ENCODE data around the gene CCDC177.
"Not testable (repeated sequence)": the region's sequence is repeated elsewhere in the genome, so short reads cannot be mapped to it uniquely, and the experiment has no call there.

The CCDC177 gene

DNA sequence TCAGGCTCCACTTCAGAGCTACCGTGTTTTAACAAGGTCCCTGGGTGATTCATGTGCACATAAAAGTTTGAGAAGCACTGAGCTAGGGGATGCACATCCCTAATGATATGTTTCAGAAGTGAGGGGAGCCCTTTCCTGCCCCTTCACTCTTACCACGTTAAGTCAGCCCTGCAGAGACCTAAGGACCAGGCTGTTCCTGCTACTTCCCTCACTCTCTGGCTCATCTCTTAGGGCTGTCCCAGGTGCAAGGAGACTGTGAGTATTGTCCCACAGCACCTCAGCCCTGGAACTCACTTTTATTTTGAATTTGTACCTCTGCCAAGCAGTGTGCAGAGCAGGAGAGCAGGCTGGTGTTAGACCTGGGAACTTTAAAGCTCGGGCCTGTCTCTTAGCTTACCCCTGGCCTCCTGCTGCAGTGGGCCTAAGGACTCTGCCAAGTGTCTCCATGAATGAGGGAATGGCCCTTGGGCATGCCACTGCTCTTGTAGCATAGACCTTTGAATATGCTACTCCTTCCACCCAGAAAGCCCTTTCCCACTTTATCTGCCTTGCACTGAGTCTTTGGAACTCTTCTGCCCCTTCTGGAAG lies 25.7 kb upstream of the CCDC177 start:
- no peak for DNase-seq (ENCODE audit: low spot score)

DNA sequence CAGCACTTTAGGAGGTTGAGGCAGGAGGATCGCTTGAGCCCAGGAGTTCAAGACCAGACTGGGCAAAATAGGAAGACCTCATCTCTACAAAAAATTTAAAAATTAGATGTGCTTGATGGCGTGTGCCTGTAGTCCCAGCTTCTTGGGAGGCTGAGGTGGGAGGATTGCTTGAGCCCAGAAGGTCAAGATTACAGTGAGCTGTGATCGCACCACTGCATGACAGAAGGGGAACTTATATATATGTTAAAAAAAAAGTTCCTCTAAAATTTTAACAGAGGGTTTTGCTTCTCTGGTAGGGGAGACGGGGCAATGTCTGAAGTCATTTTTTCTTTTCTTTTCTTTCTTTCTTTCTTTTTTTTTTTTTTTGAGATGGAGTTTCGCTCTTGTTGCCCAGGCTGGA lies 24.8 kb upstream of the CCDC177 start:
- not testable (repeated sequence) for DNase-seq (ENCODE audit: low spot score)

DNA sequence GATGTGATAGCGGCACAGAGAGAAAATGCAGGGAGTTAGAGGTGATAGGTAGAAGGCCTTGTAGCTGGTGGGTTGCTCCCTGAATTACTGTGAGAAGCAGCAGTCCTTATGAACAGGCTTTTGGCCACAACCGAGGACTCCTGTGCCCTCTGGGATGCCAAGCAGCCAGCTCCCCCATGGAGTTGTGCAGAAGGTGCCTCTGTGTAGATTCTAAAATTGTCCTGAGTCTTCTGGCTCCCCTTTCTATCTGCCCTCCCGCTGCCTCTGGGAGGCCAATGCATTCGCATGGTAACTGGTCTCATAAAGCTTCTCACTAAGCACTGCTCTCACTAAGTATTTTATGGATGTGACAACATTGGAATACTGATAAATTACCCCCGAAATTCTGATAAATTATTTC lies 20.7 kb upstream of the CCDC177 start:
- no peak for DNase-seq (ENCODE audit: low spot score)

DNA sequence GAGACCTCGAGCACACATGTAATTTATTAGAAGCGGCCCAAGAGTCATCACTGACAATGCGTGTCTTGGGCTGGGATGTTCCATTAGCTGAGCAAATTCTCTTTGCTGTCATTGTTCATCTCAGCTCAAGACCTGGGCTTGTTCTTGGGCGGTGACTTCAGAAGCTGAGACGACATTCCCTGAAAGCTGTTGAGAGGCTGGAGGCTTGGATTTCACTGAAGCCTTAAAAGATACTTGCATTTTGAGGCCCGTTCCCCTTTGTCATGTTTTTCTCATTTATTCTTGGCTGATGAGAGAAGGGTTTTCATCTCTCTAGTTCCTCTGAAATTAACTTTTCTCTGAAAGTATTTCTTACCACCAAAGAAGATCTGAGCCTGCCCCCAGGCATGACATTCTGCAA lies 20.2 kb upstream of the CCDC177 start:
- DNase-seq (ENCODE audit: low spot score), result no peak

DNA sequence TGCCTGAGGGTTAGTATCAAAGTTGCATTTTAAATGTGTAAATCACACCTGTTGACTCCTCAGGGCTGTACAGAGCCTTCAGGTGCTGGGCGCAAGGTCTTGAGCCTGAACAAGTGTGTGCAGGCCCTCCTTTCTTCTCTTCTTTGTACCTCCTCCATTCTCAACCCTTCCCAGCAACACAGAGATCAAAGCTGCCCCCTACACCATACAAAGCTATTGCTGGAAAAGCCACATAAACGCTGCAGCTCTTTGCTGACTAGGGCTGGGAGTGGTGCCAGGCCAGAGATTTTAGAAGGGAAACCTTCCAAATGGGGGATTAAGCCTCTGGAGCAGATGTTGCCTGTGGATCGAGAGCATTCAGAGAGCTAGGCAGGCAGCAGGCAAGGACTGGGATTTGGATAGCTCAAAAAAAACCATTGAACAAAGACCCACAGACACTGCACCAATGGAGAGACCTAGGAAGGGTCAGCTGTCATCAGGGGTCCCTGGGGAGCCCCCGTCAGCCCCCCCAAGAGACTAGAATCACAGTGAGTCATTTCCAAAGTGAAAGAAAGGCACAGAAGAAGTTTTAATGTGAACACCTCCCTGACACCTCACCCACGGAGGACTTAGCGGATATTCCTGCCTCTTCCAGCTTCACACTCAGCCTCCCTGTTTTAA lies 18.5 kb upstream of the CCDC177 start:
- no peak for DNase-seq (ENCODE audit: low spot score)

DNA sequence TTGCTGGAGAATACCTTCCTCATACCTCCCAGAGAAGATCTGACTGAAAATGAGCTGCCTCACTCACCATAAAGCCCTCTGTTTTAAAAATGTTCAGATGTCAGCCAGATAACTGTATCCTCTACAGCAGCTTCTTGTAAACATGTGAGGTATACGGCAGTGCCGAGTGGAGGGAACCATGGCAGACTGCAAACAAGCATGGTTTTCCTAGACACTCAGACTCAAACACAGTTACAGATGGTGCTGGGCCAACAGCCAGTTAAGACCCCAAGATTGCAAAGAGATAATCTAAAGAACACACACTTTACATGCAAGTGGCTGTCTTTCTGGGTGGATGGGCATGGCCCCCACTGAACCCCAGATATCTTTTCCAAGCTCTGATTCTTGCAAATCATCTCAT lies 16.6 kb upstream of the CCDC177 start:
- no peak for DNase-seq (ENCODE audit: low spot score)

DNA sequence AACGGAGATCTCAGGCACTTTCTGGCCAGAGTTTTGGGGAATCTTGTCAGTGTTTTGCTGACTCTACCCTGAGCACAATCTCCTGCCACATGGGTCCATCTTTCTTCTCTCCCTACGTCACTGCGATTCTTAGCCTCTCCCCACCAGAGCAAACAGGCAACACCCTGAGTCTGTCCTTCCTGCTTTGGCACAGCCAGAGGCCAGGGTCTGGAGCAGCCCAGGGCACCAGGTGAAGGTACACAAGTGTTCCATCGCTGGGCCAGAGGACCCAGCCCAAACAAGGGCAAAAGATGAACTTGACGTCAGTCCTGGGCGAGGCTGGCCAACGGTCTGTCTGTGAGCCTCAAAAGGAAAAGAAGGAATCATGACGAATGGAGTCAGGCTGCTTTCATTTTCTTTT lies 12.7 kb upstream of the CCDC177 start:
- DNase-seq (ENCODE audit: low spot score), result no peak

DNA sequence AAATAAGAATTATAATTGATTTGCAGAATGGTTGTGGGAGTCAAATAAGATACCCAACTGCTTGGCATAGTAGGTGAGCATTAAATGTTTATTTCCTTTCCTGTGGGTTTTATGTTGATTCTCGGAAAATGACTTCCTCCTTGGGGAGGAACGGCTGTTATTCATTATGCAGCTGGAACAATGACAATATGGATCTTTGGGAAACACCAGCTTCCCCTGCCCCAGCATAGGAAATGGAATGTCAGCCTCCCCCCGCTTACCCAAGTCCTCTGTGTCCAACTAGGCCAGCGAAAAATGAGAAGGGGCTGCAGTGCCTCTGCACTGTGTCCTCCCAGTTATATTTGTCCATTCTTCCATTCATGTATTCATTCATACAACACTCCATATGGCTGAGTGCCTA lies 11.7 kb upstream of the CCDC177 start:
- no peak for DNase-seq (ENCODE audit: low spot score)

DNA sequence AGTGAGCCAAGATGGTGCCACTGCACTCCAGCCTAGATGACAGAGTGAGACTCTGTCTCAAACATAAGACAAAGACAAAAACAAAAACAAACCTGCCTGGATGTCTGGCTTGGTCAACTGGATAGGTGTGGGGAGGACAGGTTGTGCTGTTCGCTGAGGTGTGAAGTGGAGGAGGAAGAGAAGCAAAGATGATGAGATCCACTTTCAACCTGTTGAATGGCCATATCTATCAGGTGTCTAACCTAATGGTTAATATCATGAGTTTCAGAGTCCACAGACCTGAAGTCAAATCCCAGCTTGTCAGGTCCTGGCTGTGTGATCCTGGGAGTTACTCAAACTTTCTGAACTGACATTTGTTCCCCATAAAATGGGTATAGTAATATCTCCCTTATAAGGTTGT lies 9.7 kb upstream of the CCDC177 start:
- DNase-seq (ENCODE audit: low spot score), result no peak

DNA sequence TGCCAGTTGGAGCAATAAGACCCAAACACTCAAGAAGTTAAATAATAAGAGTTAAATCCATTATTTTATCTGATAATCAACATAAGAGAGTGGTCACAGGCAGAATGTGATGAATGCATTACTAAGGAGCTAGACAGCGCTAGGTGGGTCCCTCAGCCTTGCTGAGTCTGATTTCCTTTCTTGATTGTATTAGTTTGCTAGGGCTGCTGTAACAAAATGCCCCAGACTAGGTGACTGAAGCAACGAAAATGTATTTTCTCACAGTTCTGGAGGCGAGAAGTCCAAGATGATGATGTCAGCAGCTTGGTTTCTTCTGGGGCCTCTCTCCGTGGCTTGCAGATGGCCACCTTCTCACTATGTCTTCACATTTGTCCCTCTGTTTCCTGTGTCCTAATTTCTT lies 8.2 kb upstream of the CCDC177 start:
- no peak for DNase-seq (ENCODE audit: low spot score)

DNA sequence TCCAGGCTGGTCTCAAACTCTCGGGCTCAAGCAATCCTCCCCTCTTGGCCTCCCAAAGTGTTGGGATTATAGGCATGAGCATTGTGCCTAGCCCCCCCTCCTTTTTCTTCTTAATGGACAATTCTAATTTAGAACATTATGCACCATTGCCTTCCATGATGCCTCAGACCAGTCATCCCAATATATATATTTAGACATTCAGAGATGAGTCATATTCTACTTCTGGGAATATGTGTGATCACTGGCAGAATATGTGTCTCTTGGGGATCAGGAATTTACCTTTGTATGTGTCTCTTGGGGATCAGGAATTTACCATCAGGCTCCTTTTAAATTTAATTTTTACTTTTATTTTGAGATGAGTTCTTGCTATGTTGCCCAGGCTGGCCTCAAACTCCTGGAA lies 7.5 kb upstream of the CCDC177 start:
- no peak for DNase-seq (ENCODE audit: low spot score)

DNA sequence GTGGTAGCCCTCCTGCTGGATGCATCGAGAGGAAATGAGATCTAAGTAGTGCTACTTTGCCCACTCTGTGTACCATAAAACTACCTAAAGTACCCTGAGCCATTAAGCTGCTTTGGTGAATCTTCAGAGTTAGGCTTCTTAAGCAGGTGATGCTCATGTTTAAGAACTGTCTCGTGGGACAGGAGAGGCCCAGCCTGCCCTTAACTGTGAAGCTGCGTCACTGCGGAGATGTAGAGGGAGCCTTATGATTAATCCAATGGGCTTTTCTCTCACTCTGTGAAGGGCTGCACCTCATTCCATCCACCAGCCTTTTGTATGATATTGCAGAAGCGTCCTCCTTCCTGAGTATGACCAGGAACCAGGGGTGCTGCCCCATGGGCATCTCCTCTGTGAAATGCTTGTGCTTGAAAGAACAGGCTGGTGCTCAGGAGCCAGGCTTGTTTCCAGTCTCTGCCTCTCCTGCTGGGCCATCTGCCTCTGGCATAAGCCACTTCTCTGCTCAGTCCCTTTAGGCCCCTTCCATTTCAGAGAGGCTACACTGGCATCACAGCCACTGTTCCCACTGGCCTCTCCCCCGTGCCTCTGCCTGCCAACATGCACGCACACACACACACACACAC lies 6.8 kb upstream of the CCDC177 start:
- DNase-seq (ENCODE audit: low spot score), result no peak

DNA sequence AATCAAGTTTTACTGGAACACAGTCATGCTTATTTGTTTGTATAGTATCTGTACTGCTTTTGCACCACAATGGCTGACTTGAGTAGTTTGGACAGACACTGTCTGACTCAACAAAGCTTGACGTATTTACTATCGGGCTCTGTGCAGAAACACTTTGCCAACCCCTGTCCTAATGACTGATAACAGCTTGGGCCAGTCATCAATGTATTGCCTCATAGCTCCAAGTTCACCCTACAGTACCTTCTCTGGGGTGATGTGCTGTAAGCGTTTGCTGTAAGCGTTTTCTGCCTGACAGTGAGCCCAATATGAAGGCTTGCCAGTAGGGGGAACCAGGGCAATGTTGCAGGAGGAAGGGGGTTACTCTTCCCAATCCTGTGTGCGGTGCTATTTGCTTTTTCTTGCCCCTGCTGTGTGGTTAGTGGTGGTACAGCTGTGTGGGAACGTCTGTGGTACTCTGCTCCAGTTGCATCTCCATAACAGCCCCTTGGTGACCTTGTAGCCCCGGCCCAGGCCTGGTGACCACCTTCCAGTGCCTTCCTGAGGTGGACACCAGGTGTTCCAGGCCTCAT lies 5.4 kb upstream of the CCDC177 start:
- DNase-seq (ENCODE audit: low spot score), result no peak

DNA sequence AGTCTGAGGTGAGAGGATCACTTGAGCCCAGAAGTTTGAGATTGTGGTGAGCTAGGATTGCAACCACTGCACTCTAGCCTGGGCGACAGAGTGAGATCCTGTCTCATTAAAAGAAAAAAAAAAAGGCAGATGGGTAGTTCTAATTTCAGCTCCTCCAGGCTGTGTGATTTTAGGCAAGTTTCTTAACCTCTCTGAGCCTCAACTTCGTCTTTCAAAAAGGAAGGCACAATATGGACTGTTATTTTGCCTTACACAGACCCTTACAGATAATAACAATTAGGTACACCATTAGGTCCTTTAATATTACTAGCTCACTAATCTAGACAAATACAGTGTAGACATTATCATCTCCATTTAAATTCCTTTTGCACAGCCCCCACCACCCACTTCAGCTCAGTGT lies 4.8 kb upstream of the CCDC177 start:
- DNase-seq (ENCODE audit: low spot score), result no peak

DNA sequence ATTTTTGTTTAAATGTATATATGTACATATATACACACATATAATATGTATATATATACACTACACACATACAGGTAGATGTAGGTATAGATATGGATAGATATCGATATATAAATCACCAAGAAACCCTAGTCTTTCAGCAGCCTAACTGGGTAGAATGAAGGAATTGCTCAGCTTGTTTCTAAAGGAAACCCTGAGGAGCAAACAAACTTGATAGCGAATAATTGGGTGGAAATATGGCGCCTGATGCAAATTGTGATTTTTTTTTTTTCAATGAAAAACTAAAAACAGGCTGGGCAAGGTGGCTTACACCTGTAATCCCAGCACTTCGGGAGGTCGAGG lies 254 bp upstream of the CCDC177 start:
- DNase-seq (ENCODE audit: low spot score), result no peak

DNA sequence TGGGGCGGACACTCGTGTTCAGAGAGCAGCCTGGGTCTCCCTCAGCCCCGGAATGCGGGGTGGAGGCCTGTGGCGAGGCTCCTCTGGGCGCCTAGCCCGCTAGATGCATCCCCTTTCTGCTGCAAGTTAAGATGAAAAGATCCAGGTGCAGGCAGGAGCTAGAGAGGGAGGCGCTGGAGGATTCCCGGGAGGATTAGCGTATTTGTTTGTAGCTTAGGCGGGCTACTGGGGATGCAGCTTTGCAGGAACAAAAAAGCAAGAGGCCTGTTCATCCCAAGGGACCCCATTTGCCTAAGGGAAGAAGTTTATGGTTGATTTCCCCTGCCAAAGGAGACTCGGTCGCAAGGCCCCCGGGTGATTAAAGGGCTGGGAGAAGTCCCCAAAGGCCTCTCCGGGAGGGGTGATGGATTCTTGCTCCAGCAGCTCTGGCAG lies 824 bp downstream of the CCDC177 start:
- no peak for DNase-seq (ENCODE audit: low spot score)

DNA sequence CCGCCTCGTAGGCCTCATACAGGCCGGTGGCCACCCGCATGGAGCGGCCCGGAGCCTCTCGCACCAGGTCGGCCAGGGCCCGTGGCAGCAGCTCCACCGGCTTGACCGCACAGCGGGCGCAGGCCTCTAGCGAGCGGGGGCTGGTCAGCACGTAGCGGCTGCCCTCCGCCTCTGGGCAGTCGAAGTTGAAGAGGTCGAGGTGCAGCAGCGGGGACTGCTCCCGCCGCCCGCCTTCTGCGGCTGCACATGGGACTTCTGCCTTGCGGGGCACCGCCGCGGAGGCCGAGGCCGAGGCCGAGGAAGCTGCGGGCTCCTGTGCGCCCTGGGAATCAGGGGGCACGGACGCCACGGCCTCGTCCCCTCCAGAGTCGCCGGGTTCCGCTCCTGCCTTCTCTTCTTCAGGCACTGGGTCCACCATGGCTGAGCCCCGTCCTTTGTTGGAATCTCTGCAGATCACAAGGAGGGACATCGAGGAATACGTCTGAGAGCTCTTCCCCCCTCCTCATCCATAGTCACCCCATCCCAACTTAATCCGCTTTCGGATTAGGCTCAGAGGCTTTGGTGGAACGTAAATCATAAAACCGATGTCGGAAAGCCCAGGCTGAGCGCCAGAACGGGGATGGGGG lies 1.4 kb downstream of the CCDC177 start:
- DNase-seq (ENCODE audit: low spot score), result no peak

DNA sequence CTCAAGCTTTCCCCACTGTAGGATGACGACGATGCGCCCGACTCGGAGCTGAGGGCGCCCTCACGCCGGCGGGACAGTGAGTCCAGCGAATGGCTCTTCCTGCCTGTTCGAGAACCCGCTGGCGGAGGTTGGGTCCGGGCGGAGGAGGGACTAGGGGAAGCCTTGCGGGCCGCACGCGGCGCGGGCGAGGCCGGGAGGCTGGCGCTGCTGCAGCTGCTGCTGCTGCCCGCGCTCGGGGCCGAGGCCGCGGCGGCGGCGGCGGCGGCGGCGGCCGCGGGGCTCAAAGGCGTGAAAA lies 1.9 kb downstream of the CCDC177 start:
- DNase-seq (ENCODE audit: low spot score), result no peak

DNA sequence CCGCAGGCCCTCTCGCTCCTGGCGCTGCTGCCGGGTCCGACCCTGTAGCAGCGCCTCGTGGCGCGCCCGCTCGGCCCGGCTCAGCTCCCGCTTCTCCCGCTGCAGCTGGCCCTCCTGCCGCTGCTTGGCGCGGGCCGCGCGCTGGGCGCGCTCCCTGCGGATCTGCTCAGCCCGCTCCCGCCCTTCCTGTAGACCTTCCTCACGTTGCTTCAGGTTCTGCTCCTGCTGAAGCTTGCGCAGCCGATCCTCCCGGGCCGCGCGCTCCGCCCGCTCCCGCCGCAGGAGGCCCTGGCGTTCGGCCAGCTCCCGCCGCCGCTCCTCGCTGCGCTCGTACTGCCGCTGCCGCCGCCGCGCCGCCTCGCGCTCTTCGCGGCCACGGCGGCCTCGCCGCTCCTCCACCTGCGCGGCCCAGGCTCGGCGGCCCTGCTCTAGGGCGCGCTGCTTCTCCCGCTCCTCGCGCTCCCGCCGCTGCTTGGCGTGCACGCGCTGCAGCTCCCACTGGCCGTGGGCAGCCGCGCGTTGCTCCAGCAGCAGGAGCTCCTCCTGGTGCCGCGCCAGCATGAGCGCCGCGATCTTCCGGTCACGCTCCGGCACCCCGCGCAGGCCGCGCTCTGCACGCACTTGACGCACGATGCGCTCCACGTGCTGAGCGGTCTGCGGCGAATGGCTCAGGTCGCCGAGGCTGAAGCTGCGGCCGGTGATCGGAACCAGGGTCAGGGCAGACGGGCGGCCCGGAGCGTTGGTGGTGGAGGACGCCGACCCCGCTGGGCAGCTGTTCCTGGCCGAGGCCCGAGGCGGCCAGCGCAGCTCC lies 2.4 kb downstream of the CCDC177 start:
- no peak for DNase-seq (ENCODE audit: low spot score)

DNA sequence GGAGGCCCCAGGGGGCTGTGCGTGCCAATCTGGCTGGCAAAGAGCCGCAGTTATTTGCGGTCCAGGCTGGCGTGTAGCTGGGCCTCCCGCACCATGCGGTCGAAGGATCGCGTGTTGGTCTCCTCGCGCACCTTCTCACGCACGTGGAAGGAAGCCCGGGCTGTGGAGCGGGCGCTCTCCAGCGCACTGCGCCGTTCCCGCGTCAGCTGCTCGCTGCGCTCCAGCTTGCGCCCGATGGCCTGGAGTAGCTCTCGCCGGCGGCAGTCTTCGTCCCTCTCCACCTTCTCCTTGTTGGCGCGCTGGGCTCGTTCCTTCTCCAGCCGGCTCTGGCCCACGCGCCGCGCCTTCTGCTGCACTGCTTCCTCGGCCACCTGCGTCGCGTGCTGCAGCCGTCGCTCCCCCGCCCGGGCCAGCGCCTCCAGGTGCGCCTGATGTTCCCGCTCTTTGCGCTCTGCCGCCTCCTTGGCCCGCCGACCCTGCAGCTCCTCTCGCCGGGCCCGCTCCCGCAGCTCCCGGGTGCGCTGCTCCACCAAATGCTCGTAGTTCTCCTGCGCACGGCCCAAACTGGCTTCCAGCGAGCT lies 3.1 kb downstream of the CCDC177 start:
- no peak for DNase-seq (ENCODE audit: low spot score)

DNA sequence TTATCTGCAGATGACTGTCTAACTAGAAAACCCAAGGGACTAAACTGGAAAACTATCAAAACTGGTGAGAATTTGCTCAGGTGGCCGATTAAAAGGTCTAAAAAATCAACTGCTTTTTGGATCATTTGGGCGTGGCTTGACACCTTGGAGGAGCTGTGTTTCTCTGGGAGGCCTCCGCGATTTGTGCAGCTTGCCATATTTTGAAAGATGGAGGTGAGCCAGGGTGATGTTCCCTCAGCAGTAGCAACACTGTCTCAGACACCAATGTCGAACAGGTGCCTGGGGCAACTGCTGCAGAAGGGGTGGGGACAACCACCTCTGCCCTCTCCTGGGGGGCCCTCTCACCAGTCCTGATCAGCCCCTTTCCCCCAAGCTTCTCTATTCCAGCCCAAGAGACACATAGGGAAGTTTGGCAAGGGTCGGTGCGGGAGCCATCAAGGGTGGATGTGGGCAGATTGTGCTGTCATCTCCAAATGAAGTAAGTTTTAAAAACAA lies 3.8 kb downstream of the CCDC177 start:
- DNase-seq (ENCODE audit: low spot score), result no peak

DNA sequence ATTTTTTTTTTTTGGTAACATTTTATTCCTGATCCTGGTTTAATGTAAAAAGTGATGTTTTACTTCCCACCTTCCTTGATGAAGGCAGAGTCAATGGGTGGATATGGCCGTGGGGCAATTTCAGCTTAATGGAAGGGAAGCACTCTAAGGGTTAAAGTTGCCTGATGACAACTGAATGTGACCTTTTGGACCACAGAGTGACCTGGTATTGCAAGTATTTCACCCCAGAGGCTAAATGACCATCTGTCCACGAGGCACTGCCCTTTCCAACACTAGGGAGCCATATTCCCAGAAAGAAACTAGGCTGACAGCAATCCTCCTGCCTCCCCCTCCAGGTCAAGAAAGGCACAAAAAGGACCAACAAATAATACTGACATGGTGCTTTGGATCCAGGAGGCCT lies 4.8 kb downstream of the CCDC177 start:
- DNase-seq (ENCODE audit: low spot score), result no peak
